ENCODE data around the gene PKMYT1. TPM values are rescaled to one million over a fixed set of nuclear protein-coding genes. Genes with fewer than 3 reads are reported as not detected.

Gene PKMYT1
- total and polyA plus RNA-seq, 9 of the 15 experiments (the other 6 are each of a cell fraction or from before 2014, with no cell fraction given): 8.7 to 201 (median 37.8) TPM

GRCh38 chr16:2969545-2970521 is 10.4 kb downstream of the PKMYT1 start (continued):
- 0 out of 2 replicates have a peak, but pooled peaks have one; percentile 48 for TF ChIP-seq ELK3 (CRISPR knock-in tag; IDR thresholded peaks at IDR 0.05)
- TF ChIP-seq SIN3A (IDR thresholded peaks at IDR 0.05; ENCODE audit: borderline replicate concordance in 2 of 2, control insufficient read depth in 1 of 2, low read depth in 2 of 2, low read length in 2 of 2): peak; percentile 24 to 83; a peak in 1 of 4 replicates
- peak; percentile 91 for TF ChIP-seq ZNF263 (CRISPR knock-in tag; IDR thresholded peaks at IDR 0.05; ENCODE audit: borderline replicate concordance)
- no peak for TF ChIP-seq ZNF707 (CRISPR knock-in tag; conservative IDR thresholded peaks at IDR 0.05)
- no peak for TF ChIP-seq ZNF408 (CRISPR knock-in tag; IDR thresholded peaks at IDR 0.05; ENCODE audit: low read depth)
- no peak for TF ChIP-seq STAT6 (CRISPR knock-in tag; IDR thresholded peaks at IDR 0.05)
- TF ChIP-seq ZNF79 (CRISPR knock-in tag; IDR thresholded peaks at IDR 0.05; ENCODE audit: low read depth): no peak
- no peak for TF ChIP-seq ETS2 (tag; IDR thresholded peaks at IDR 0.05; ENCODE audit: borderline replicate concordance, poor library complexity, severe bottlenecking)
- peak; percentile 92 for TF ChIP-seq ZBTB7A (IDR thresholded peaks at IDR 0.05; ENCODE audit: borderline replicate concordance, control insufficient read depth, low read depth, low read length)
- TF ChIP-seq, protein P1, sequence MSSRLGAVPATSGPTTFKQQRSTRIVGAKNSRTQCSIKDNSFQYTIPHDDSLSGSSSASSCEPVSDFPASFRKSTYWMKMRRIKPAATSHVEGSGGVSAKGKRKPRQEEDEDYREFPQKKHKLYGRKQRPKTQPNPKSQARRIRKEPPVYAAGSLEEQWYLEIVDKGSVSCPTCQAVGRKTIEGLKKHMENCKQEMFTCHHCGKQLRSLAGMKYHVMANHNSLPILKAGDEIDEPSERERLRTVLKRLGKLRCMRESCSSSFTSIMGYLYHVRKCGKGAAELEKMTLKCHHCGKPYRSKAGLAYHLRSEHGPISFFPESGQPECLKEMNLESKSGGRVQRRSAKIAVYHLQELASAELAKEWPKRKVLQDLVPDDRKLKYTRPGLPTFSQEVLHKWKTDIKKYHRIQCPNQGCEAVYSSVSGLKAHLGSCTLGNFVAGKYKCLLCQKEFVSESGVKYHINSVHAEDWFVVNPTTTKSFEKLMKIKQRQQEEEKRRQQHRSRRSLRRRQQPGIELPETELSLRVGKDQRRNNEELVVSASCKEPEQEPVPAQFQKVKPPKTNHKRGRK (tag; IDR thresholded peaks at IDR 0.05): no peak
- no peak for TF ChIP-seq PHF20 (IDR thresholded peaks at IDR 0.05; ENCODE audit: partially characterized antibody)
- no peak; the same call in 1 of the 2 replicates for TF ChIP-seq ELF2 (CRISPR knock-in tag; IDR thresholded peaks at IDR 0.05)
- TF ChIP-seq KAT8 (IDR thresholded peaks at IDR 0.05; ENCODE audit: low read depth): no peak
- TF ChIP-seq, protein P2, sequence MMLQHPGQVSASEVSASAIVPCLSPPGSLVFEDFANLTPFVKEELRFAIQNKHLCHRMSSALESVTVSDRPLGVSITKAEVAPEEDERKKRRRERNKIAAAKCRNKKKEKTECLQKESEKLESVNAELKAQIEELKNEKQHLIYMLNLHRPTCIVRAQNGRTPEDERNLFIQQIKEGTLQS (IDR thresholded peaks at IDR 0.05): no peak
- TF ChIP-seq, protein P2 (CRISPR knock-in tag; conservative IDR thresholded peaks at IDR 0.05): no peak
- TF ChIP-seq BCL6 (CRISPR knock-in tag; IDR thresholded peaks at IDR 0.05): no peak
- 0 out of 2 replicates have a peak, but pooled peaks have one; percentile 5 for TF ChIP-seq FOSL1 (tag; conservative IDR thresholded peaks at IDR 0.05)
- no peak for TF ChIP-seq MXD1 (CRISPR knock-in tag; IDR thresholded peaks at IDR 0.05; ENCODE audit: borderline replicate concordance, poor library complexity, severe bottlenecking)
- TF ChIP-seq ZNF212 (CRISPR knock-in tag; IDR thresholded peaks at IDR 0.05): no peak
